Mesendoderm (in vitro differentiated cells): Measurements from ENCODE around the gene TEAD2.

ENCODE experiments used
- DNase-seq: peaks from one replicate; pipeline ENCODE4 v3.0.0; 2013
- H2AK5ac ChIP-seq: 2 replicates; pipeline ENCODE4 v1.6.1; 2013; ENCODE audit warnings: low read length, inconsistent platforms
- H2BK120ac ChIP-seq: 2 replicates; pipeline ENCODE4 v1.6.1; 2013; ENCODE audit warnings: low read depth, mild to moderate bottlenecking, low read length, moderate library complexity, mixed read lengths
- H2BK15ac ChIP-seq: replicated peaks from 2 replicates; pipeline ENCODE4 v1.6.1; 2013; ENCODE audit warnings: low read depth, mild to moderate bottlenecking, moderate library complexity
- H2BK5ac ChIP-seq: 2 replicates; pipeline ENCODE4 v1.6.1; 2013; ENCODE audit warnings: low read length, inconsistent platforms
- H3K18ac ChIP-seq: 2 replicates; pipeline ENCODE4 v1.6.1; 2013; ENCODE audit warnings: mild to moderate bottlenecking, low read length, mixed read lengths
- H3K23ac ChIP-seq: one replicate; pipeline ENCODE4 v1.6.1; 2013; ENCODE audit warnings: low read length
- H3K27ac ChIP-seq: 2 replicates; pipeline ENCODE4 v1.5.1; 2013; ENCODE audit warnings: low read depth, mild to moderate bottlenecking, inconsistent platforms, low read length, moderate library complexity
- H3K27me3 ChIP-seq: 2 replicates; pipeline ENCODE4 v1.6.1; 2013; ENCODE audit warnings: low read length, control low read depth, mild to moderate bottlenecking, inconsistent platforms; ENCODE audit not compliant: insufficient read depth, poor library complexity
- H3K36me3 ChIP-seq: 2 replicates; pipeline ENCODE4 v1.6.1; 2013; ENCODE audit warnings: low read length, inconsistent platforms; ENCODE audit not compliant: control insufficient read depth, insufficient read depth
- H3K4ac ChIP-seq: one replicate; pipeline ENCODE4 v1.6.1; 2013; ENCODE audit warnings: low read depth, mild to moderate bottlenecking, low read length, moderate library complexity
- H3K4me1 ChIP-seq: 2 replicates; pipeline ENCODE4 v1.6.1; 2013; ENCODE audit warnings: low read depth, low read length, inconsistent platforms; ENCODE audit not compliant: control insufficient read depth
- H3K4me2 ChIP-seq: 2 replicates; pipeline ENCODE4 v1.6.1; 2013; ENCODE audit warnings: low read length
- H3K4me3 ChIP-seq: 2 replicates; pipeline ENCODE4 v1.5.1; 2013; ENCODE audit warnings: mild to moderate bottlenecking, low read length
- H3K56ac ChIP-seq: one replicate; pipeline ENCODE4 v1.6.1; 2013; ENCODE audit warnings: low read length
- H3K79me1 ChIP-seq: 2 replicates; pipeline ENCODE4 v1.6.1; 2013; ENCODE audit warnings: low read length, inconsistent platforms
- H3K79me2 ChIP-seq: 2 replicates; pipeline ENCODE4 v1.6.1; 2013; ENCODE audit warnings: mild to moderate bottlenecking, low read length; ENCODE audit not compliant: control insufficient read depth, insufficient read depth
- H3K9ac ChIP-seq: 2 replicates; pipeline ENCODE4 v1.6.1; 2013; ENCODE audit warnings: low read length, inconsistent platforms
- H4K5ac ChIP-seq: one replicate; pipeline ENCODE4 v1.6.1; 2013; ENCODE audit warnings: low read length
- H4K8ac ChIP-seq: one replicate; pipeline ENCODE4 v1.6.1; 2013; ENCODE audit warnings: low read depth, mild to moderate bottlenecking, control low read depth, low read length, moderate library complexity
- WGBS: extraction: QIAGEN DNeasy Blood & Tissue Kit; methylation state at CpG from one replicate; pipeline ENCODE4 v1.1.7; 2013; ENCODE audit warnings: low lambda C conversion rate, missing lambda C conversion rate; ENCODE audit not compliant: insufficient coverage; ENCODE audit errors: extremely low coverage; 5-methylcytosine and 5-hydroxymethylcytosine counted together

TEAD2 gene

DNA sequence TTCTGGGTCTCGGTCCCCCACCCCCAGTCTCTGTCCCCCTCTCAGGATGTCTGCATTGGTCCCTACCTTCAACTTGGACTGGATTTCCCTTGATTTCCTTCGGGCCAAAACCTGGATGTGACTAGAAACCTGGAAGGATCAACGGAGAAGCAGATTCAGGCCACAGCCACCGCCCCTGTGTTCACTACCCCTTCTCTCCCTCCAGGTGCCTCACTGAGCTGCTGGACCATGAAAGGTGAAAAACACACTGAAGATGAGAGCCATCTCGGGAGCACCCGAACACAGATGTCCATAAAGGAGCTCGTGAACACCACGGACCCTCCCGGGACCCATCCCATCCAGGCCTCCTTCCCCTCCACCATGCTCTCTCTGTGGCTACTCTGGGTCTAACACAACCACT, 5.0 kb downstream of the TEAD2 start:
- WGBS = no CpG with 5 or more reads among the region's 9 CpGs
- Histone ChIP-seq H2BK15ac (no peak overlapping the region), H4K8ac (no peak overlapping the region), H3K9ac (no peak overlapping the region), H3K4me2 (no peak overlapping the region), H3K4me3 (no peak overlapping the region), H3K4me1 (no peaks in the 10 kb centered on the region), H3K36me3 (peaks cover 11% of the 10 kb centered on the region), H3K18ac (no peak overlapping the region), H2BK5ac (no peak overlapping the region), H3K23ac (no peak overlapping the region), H2BK120ac (no peak overlapping the region), H3K4ac (no peak overlapping the region), H3K79me1 (peaks cover 20% of the 10 kb centered on the region), H3K56ac (peak overlapping the region; percentile 25), H4K5ac (no peak overlapping the region), H3K27me3 (no peaks in the 10 kb centered on the region), H3K27ac (no peak overlapping the region), H2AK5ac (no peak overlapping the region), H3K79me2 (peaks cover 26% of the 10 kb centered on the region)
- no peak for DNase-seq

GRCh38 chr19:49356382-49356781, 5.8 kb downstream of the TEAD2 start:
- Histone ChIP-seq H3K27me3 (no peaks in the 10 kb centered on the region), H3K4me2 (no peak overlapping the region), H4K8ac (no peak overlapping the region), H3K36me3 (peaks cover 13% of the 10 kb centered on the region), H3K79me2 (peaks cover 20% of the 10 kb centered on the region), H3K56ac (peak overlapping the region; percentile 42), H3K18ac (no peak overlapping the region), H3K79me1 (peaks cover 18% of the 10 kb centered on the region), H2BK5ac (no peak overlapping the region), H2BK120ac (no peak overlapping the region), H3K4ac (no peak overlapping the region), H4K5ac (no peak overlapping the region), H3K4me3 (no peak overlapping the region), H3K23ac (no peak overlapping the region), H3K4me1 (no peaks in the 10 kb centered on the region), H2BK15ac (no peak overlapping the region), H3K9ac (no peak overlapping the region), H3K27ac (no peak overlapping the region), H2AK5ac (no peak overlapping the region)
- DNase-seq = no peak
- no CpG with 5 or more reads among the region's 7 CpGs for WGBS

- H4K5ac ChIP-seq = no peak overlapping the region
- no peak overlapping the region for H3K4ac ChIP-seq
- no peak overlapping the region for H4K8ac ChIP-seq
- no peaks in the 10 kb centered on the region for H3K4me1 ChIP-seq
- no peaks in the 10 kb centered on the region for H3K27me3 ChIP-seq
- H3K9ac ChIP-seq = no peak overlapping the region
- no peak overlapping the region for H2BK120ac ChIP-seq
- H3K56ac ChIP-seq = no peak overlapping the region
- no peak overlapping the region for H2BK15ac ChIP-seq
- no CpG with 5 or more reads among the region's 12 CpGs for WGBS
- no peak for DNase-seq
- peaks cover 18% of the 10 kb centered on the region for H3K79me1 ChIP-seq
- no peak overlapping the region for H3K4me2 ChIP-seq
- no peak overlapping the region for H3K18ac ChIP-seq
- no peak overlapping the region for H2BK5ac ChIP-seq
- H2AK5ac ChIP-seq = no peak overlapping the region
- peaks cover 16% of the 10 kb centered on the region for H3K79me2 ChIP-seq
- no peak overlapping the region for H3K23ac ChIP-seq
- H3K4me3 ChIP-seq = no peak overlapping the region
- H3K27ac ChIP-seq = no peak overlapping the region
- H3K36me3 ChIP-seq = peaks cover 15% of the 10 kb centered on the region
Observed at GRCh38 chr19:49355909-49356353, 6.3 kb downstream of the TEAD2 start.

- Histone ChIP-seq H3K4me3 (no peak overlapping the region), H3K79me2 (no peaks in the 10 kb centered on the region), H3K4ac (no peak overlapping the region), H3K9ac (no peak overlapping the region), H3K4me2 (no peak overlapping the region), H3K18ac (no peak overlapping the region), H2BK5ac (no peak overlapping the region), H3K27ac (no peak overlapping the region), H3K56ac (no peak overlapping the region), H2AK5ac (no peak overlapping the region), H3K23ac (no peak overlapping the region), H4K5ac (no peak overlapping the region), H3K79me1 (no peaks in the 10 kb centered on the region), H2BK15ac (no peak overlapping the region), H3K4me1 (no peaks in the 10 kb centered on the region), H3K36me3 (peaks cover 22% of the 10 kb centered on the region), H3K27me3 (no peaks in the 10 kb centered on the region), H4K8ac (no peak overlapping the region), H2BK120ac (no peak overlapping the region)
- DNase-seq = no peak
- no CpG with 5 or more reads among the region's 2 CpGs for WGBS
Observed at GRCh38 chr19:49349567-49349966, 12.6 kb downstream of the TEAD2 start.

DNA sequence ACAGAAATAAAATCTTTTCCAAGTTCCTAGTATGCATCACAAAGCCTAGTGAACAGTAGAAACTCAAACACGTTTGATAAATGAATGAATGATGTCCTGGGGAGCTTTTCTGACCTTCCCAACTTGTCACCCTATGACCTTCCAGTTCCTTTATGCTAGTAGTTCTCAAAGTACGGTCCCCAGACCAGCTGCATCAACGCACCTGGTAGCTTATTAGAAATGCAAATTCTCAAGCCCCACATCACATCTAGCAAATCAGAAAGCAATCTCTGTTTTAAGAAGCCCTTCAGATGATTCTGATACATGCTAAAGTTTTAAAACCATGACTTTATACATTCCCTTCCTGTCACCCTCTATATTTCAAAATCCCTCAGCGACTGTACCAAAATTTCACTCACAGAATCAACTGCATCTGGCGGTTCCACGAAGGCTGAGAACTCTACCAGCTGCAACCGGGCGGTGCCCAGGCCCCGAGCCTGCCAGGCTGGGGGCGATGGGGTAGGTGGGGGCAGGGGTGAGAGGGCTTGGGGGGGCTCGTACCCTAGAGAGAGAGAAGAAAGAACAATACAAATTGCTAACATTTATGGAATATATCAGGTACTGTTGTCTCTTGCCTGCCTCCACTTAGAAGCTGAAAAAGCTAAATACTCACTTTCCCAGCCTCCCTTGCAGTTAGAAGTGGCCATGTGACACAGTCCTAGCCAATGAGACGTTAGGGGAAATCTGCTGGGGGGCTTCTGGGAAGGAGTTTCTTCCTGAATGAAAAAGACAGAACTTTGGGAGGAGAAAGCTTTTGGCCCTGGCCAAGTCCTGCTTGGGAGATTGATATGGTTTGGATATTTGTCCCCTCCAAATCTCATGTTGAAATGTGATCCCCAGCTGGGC, 13.7 kb downstream of the TEAD2 start:
- Histone ChIP-seq H3K27ac (no peak overlapping the region), H3K9ac (no peak overlapping the region), H3K27me3 (no peaks in the 10 kb centered on the region), H3K56ac (no peak overlapping the region), H3K36me3 (peaks cover 24% of the 10 kb centered on the region), H3K18ac (no peak overlapping the region), H4K8ac (no peak overlapping the region), H3K79me1 (no peaks in the 10 kb centered on the region), H3K4ac (no peak overlapping the region), H3K4me2 (no peak overlapping the region), H2BK15ac (no peak overlapping the region), H2AK5ac (no peak overlapping the region), H4K5ac (no peak overlapping the region), H3K79me2 (no peaks in the 10 kb centered on the region), H3K4me3 (no peak overlapping the region), H2BK5ac (no peak overlapping the region), H3K23ac (no peak overlapping the region), H2BK120ac (no peak overlapping the region), H3K4me1 (no peaks in the 10 kb centered on the region)
- no CpG with 5 or more reads among the region's 12 CpGs for WGBS
- no peak for DNase-seq
